ENCODE measurements around the gene TCF23. TPM values are rescaled to one million over a fixed set of nuclear protein-coding genes. Genes with fewer than 3 reads are reported as not detected.

Gene TCF23
- total RNA-seq, 1 experiment from 2014 or later: 0.03 TPM

DNA sequence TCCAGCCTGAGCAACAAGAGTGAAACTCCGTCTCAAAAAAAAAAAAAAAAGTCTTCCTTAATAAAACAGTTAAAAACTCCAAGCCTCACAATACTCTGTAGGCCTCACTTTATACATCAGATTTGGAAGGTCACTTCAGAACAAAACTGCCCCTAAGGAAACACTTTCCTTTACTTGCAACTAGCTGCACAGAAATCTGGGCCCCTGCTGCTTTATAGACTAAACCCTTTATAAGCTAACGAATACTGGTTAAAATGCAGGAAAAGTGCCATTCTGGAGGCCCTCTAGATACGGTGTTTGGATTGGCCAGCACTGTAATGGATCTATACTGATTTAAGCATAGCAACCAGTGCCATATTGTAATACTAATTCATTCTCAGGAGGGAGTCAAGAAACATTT lies 23.7 kb upstream of the TCF23 start:
- no peaks in the 10 kb centered on the region; the same call in 1 of the 2 replicates for H3K27me3 ChIP-seq (ENCODE audit: control insufficient read depth, insufficient read depth, low read length)
- H3K4me1 ChIP-seq (ENCODE audit: control insufficient read depth, insufficient read depth, low read length): no peaks in the 10 kb centered on the region
- no peak for ATAC-seq
- CTCF ChIA-PET: interaction anchor here (1.5 kb wide), 1 partner anchor 66 kb away, joined by 7 read pairs; no protein-coding TSS in a partner anchor
- POLR2A ChIA-PET: no interaction called here
- no peaks in the 10 kb centered on the region for H3K36me3 ChIP-seq (ENCODE audit: control insufficient read depth, insufficient read depth, low read length)
- no peak for DNase-seq (ENCODE audit: low read depth, low spot score)
- H3K4me3 ChIP-seq (ENCODE audit: low read depth in 2 of 2, low read length in 2 of 2): no peak overlapping the region
- H3K27ac ChIP-seq (ENCODE audit: low read length): no peak overlapping the region
- BruUV-seq (replicated peaks): no TSS peak
- no peaks in the 10 kb centered on the region for H3K9me3 ChIP-seq (ENCODE audit: control insufficient read depth, insufficient read depth, low read depth, low read length)
- no peak for TF ChIP-seq POLR2AphosphoS5 (IDR thresholded peaks at IDR 0.05; ENCODE audit: low read depth, low read length)
- TF ChIP-seq TCF7L2 (IDR thresholded peaks at IDR 0.05; ENCODE audit: low read depth, low read length): no peak
- in situ Hi-C loops (cut with HindIII; ENCODE audit: low pct_unique_long_range_greater_than_20kb, low sequenced_read_pairs) (no loop called here), intact Hi-C loops (cut with micrococcal nuclease; ENCODE audit: unreplicated experiment) (no loop called here)

DNA sequence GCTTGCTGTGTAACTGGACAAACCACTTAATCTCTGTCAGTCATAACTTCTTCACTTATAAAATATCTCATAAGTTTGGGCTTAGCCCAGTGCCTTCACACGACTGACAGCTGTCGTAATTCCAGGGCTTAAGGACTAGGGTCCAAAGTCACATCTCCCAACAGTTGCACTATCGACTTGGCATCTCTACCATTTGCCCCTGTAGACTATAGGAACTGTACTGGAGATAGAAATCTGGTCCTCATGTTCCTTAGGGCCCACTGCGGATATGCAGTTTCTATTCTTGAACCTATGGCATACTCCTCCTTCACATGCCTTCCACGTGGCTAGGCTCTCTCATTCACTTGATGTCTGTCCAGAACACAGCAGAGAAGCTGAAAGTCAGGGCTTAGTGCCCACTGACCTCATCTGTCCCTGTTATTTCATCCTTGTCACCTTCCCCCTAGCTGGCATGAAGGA lies 22.5 kb upstream of the TCF23 start:
- ATAC-seq (no peak), DNase-seq (ENCODE audit: low read depth, low spot score) (no peak)
- Histone ChIP-seq H3K36me3 (ENCODE audit: control insufficient read depth, insufficient read depth, low read length) (no peaks in the 10 kb centered on the region; the same call in 1 of the 2 replicates), H3K27ac (ENCODE audit: low read length) (no peak overlapping the region), H3K9me3 (ENCODE audit: control insufficient read depth, insufficient read depth, low read depth, low read length) (no peaks in the 10 kb centered on the region), H3K27me3 (ENCODE audit: control insufficient read depth, insufficient read depth, low read length) (no peaks in the 10 kb centered on the region; the same call in 1 of the 2 replicates), H3K4me3 (ENCODE audit: low read depth in 2 of 2, low read length in 2 of 2) (no peak overlapping the region), H3K4me1 (ENCODE audit: control insufficient read depth, insufficient read depth, low read length) (no peaks in the 10 kb centered on the region)
- in situ Hi-C loops (cut with HindIII; ENCODE audit: low pct_unique_long_range_greater_than_20kb, low sequenced_read_pairs) (no loop called here), intact Hi-C loops (cut with micrococcal nuclease; ENCODE audit: unreplicated experiment) (no loop called here)
- POLR2A ChIA-PET: interaction anchor here (0.6 to 0.7 kb wide), 2 partner anchors 115 to 239 kb away, joined by 4 to 7 read pairs; no protein-coding TSS in a partner anchor
- CTCF ChIA-PET: interaction anchor here (1.5 kb wide), 1 partner anchor 65 kb away, joined by 7 read pairs; no protein-coding TSS in a partner anchor
- no TSS peak for BruUV-seq (replicated peaks)
- TF ChIP-seq SIN3A (IDR thresholded peaks at IDR 0.05; ENCODE audit: borderline replicate concordance, insufficient read depth, low read depth, low read length) (no peak), TCF7L2 (IDR thresholded peaks at IDR 0.05; ENCODE audit: low read depth, low read length) (no peak)
- TF ChIP-seq, protein P1, sequence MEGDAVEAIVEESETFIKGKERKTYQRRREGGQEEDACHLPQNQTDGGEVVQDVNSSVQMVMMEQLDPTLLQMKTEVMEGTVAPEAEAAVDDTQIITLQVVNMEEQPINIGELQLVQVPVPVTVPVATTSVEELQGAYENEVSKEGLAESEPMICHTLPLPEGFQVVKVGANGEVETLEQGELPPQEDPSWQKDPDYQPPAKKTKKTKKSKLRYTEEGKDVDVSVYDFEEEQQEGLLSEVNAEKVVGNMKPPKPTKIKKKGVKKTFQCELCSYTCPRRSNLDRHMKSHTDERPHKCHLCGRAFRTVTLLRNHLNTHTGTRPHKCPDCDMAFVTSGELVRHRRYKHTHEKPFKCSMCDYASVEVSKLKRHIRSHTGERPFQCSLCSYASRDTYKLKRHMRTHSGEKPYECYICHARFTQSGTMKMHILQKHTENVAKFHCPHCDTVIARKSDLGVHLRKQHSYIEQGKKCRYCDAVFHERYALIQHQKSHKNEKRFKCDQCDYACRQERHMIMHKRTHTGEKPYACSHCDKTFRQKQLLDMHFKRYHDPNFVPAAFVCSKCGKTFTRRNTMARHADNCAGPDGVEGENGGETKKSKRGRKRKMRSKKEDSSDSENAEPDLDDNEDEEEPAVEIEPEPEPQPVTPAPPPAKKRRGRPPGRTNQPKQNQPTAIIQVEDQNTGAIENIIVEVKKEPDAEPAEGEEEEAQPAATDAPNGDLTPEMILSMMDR (IDR thresholded peaks at IDR 0.05): no peak
- TF ChIP-seq, protein P2, sequence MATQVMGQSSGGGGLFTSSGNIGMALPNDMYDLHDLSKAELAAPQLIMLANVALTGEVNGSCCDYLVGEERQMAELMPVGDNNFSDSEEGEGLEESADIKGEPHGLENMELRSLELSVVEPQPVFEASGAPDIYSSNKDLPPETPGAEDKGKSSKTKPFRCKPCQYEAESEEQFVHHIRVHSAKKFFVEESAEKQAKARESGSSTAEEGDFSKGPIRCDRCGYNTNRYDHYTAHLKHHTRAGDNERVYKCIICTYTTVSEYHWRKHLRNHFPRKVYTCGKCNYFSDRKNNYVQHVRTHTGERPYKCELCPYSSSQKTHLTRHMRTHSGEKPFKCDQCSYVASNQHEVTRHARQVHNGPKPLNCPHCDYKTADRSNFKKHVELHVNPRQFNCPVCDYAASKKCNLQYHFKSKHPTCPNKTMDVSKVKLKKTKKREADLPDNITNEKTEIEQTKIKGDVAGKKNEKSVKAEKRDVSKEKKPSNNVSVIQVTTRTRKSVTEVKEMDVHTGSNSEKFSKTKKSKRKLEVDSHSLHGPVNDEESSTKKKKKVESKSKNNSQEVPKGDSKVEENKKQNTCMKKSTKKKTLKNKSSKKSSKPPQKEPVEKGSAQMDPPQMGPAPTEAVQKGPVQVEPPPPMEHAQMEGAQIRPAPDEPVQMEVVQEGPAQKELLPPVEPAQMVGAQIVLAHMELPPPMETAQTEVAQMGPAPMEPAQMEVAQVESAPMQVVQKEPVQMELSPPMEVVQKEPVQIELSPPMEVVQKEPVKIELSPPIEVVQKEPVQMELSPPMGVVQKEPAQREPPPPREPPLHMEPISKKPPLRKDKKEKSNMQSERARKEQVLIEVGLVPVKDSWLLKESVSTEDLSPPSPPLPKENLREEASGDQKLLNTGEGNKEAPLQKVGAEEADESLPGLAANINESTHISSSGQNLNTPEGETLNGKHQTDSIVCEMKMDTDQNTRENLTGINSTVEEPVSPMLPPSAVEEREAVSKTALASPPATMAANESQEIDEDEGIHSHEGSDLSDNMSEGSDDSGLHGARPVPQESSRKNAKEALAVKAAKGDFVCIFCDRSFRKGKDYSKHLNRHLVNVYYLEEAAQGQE (IDR thresholded peaks at IDR 0.05; ENCODE audit: insufficient read depth in 1 of 2, low read depth in 2 of 2, low read length in 1 of 2): no peak

DNA sequence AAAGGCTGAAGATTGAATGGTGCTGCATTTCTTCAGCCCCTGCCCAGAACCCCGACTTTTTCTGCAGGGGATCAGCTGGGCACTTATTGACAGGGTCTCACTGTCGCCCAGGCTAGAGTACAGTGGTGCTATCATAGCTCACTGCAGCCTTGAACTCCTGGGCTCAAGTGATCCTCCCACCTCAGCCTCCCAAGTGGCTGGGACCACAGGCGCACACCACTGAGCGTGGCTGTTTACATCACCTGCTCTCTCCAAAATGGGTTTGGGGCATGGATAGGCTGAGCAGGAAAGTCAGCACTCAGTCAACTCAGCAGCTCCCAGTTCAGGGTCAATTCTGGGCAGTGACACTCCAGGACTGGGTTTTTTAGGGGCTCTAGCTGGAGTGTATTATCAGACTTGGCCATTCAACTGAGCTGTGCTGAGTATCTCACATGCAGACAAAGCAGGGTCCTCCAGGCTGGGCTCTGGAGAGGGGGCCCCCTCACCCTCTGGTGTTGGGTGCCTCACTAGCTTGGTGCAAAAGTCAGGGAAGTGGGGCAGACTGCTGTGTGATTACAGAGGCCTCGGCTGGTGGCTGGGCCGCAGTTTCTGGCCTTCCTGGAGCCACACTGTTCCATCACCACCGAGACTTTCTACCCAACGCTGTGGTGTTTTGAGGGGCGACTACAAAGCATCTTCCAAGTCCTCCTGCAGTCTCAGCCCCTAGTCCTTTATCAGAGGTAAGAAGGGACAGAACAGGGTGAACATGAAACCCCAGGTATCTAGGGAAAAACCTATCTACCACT lies 20.7 kb upstream of the TCF23 start:
- ATAC-seq (no peak), DNase-seq (ENCODE audit: low read depth, low spot score) (no peak)
- H3K27me3 ChIP-seq (ENCODE audit: control insufficient read depth, insufficient read depth, low read length): no peaks in the 10 kb centered on the region
- no peak overlapping the region for H3K4me3 ChIP-seq (ENCODE audit: low read depth in 2 of 2, low read length in 2 of 2)
- ChIA-PET POLR2A (interaction anchor here (0.7 kb wide), 1 partner anchor 43 kb away, joined by 4 read pairs; no protein-coding TSS in a partner anchor), CTCF (no interaction called here)
- no peak overlapping the region for H3K27ac ChIP-seq (ENCODE audit: low read length)
- H3K9me3 ChIP-seq (ENCODE audit: control insufficient read depth, insufficient read depth, low read depth, low read length): no peaks in the 10 kb centered on the region
- intact Hi-C loops (cut with micrococcal nuclease; ENCODE audit: unreplicated experiment) (no loop called here), in situ Hi-C loops (cut with HindIII; ENCODE audit: low pct_unique_long_range_greater_than_20kb, low sequenced_read_pairs) (no loop called here)
- H3K4me1 ChIP-seq (ENCODE audit: control insufficient read depth, insufficient read depth, low read length): no peaks in the 10 kb centered on the region
- H3K36me3 ChIP-seq (ENCODE audit: control insufficient read depth, insufficient read depth, low read length): peaks cover 2% of the 10 kb centered on the region; the same call in 1 of the 2 replicates
- TF ChIP-seq TCF7L2 (IDR thresholded peaks at IDR 0.05; ENCODE audit: low read depth, low read length) (no peak), POLR2AphosphoS5 (IDR thresholded peaks at IDR 0.05; ENCODE audit: low read depth, low read length) (no peak), SIN3A (IDR thresholded peaks at IDR 0.05; ENCODE audit: borderline replicate concordance, insufficient read depth, low read depth, low read length) (no peak)
- TF ChIP-seq, protein P2 (IDR thresholded peaks at IDR 0.05; ENCODE audit: insufficient read depth in 1 of 2, low read depth in 2 of 2, low read length in 1 of 2): no peak
- TF ChIP-seq, protein P1 (IDR thresholded peaks at IDR 0.05): no peak
- no TSS peak for BruUV-seq (replicated peaks)
